Gastrocnemius medialis (tissue), 4 donors: ENCODE results near the gene CXCL8.

Experiments
- CTCF ChIP-seq, 5 experiments: fragments of 450-650 bp in 3 of 5; fragments of 200-600 bp in 2 of 5; sonication (generic) in 2 of 5; IDR thresholded peaks in 4 of 5; conservative IDR thresholded peaks in 1 of 5; 1 replicate in 4 of 5; 2 replicates in 1 of 5; pipeline ENCODE4 v1.5.1; 2016 to 2019; ENCODE audit warnings: antibody characterized with exemption in 5 of 5, mild to moderate bottlenecking in 3 of 5, moderate library complexity in 3 of 5
- POLR2A ChIP-seq, 2 donors: fragments of 450-650 bp; IDR thresholded peaks; one replicate each; pipeline ENCODE4 v1.6.1; 2017; ENCODE audit warnings: antibody characterized with exemption in 2 of 2, mild to moderate bottlenecking in 2 of 2, moderate library complexity in 2 of 2

GRCh38 chr4:73710094-73710493 lies 30.3 kb upstream of the CXCL8 start:
- TF ChIP-seq POLR2A (IDR thresholded peaks at IDR 0.05): no peak
- no peak for TF ChIP-seq CTCF (IDR thresholded peaks at IDR 0.05 in 4 of 5, conservative IDR thresholded peaks at IDR 0.05 in 1 of 5)
